GM12865 (cell line): ENCODE data around the gene COX19.
A peak's percentile ranks its signal among the peaks of the same experiment; 100 is the strongest.

Experiments
- DNase-seq: peaks from one replicate; pipeline ENCODE4 v3.0.0; 2010; ENCODE audit warnings: low read depth
- H3K4me3 ChIP-seq: 2 replicates; pipeline ENCODE4 v1.5.1; 2011; ENCODE audit warnings: mild to moderate bottlenecking, low read depth, low read length, control low read depth
- CTCF ChIP-seq: IDR thresholded peaks from 2 replicates; pipeline ENCODE4 v1.5.1; 2011; ENCODE audit warnings: low read length, control low read depth, low read depth, inconsistent platforms; ENCODE audit not compliant: insufficient read depth; ENCODE audit errors: missing control alignments

COX19 gene

GRCh38 chr7:1020849-1021251 lies 45.5 kb upstream of the COX19 start:
- no peak overlapping the region for H3K4me3 ChIP-seq
- TF ChIP-seq CTCF = peak; percentile 11
- no peak for DNase-seq

- no peak for TF ChIP-seq CTCF
- DNase-seq = no peak
- H3K4me3 ChIP-seq = no peak overlapping the region
Measured at GRCh38 chr7:1019789-1020610, 44.7 kb upstream of the COX19 start.

- DNase-seq = no peak
- TF ChIP-seq CTCF = no peak
- no peak overlapping the region for H3K4me3 ChIP-seq
Measured at GRCh38 chr7:1019255-1019785, 44.0 kb upstream of the COX19 start.

- H3K4me3 ChIP-seq = no peak overlapping the region
- no peak for TF ChIP-seq CTCF
- no peak for DNase-seq
Measured at GRCh38 chr7:1018334-1018695, 43.0 kb upstream of the COX19 start.

- no peak for DNase-seq
- TF ChIP-seq CTCF = no peak
- H3K4me3 ChIP-seq = no peak overlapping the region
Measured at GRCh38 chr7:1017586-1018333, 42.4 kb upstream of the COX19 start.

- no peak for TF ChIP-seq CTCF
- no peak for DNase-seq
- no peak overlapping the region for H3K4me3 ChIP-seq
Measured at GRCh38 chr7:1016577-1017531, 41.5 kb upstream of the COX19 start.
